Duodenal mucosa (tissue), 2 donors: ENCODE results near the gene MAGI2.
"Not testable (repeated sequence)": the region's sequence is repeated elsewhere in the genome, so short reads cannot be mapped to it uniquely, and the experiment has no call there.

ENCODE experiments used
- H3K27ac ChIP-seq: one replicate; pipeline ENCODE4 v1.7.0; 2013; ENCODE audit warnings: low read depth, low read length
- H3K27me3 ChIP-seq, 2 donors: one replicate each; pipeline ENCODE4 v1.7.0; 2013; ENCODE audit warnings: low read length in 2 of 2, control low read depth in 1 of 2; ENCODE audit not compliant: insufficient read depth in 2 of 2, control insufficient read depth in 1 of 2
- H3K36me3 ChIP-seq, 2 donors: one replicate each; pipeline ENCODE4 v1.7.0; 2013; ENCODE audit warnings: low read length in 2 of 2, control low read depth in 1 of 2; ENCODE audit not compliant: insufficient read depth in 2 of 2, control insufficient read depth in 1 of 2
- H3K4me1 ChIP-seq, 2 donors: one replicate each; pipeline ENCODE4 v1.7.0; 2013; ENCODE audit warnings: low read length in 2 of 2, control low read depth in 1 of 2; ENCODE audit not compliant: insufficient read depth in 2 of 2, control insufficient read depth in 1 of 2
- H3K4me3 ChIP-seq, 2 donors: one replicate each; pipeline ENCODE4 v1.7.0; 2013; ENCODE audit warnings: low read length in 2 of 2, low read depth in 1 of 2
- H3K9ac ChIP-seq, 2 donors: one replicate each; pipeline ENCODE4 v1.7.0; 2013; ENCODE audit warnings: low read length in 2 of 2, low read depth in 1 of 2
- H3K9me3 ChIP-seq, 2 donors: one replicate each; pipeline ENCODE4 v1.7.0; 2013; ENCODE audit warnings: low read length in 2 of 2, control low read depth in 1 of 2; ENCODE audit not compliant: control insufficient read depth in 1 of 2

Gene MAGI2

GRCh38 chr7:79452495-79453265 is 787 bp downstream of the MAGI2 start:
- Histone ChIP-seq H3K27ac (peak overlapping the region; percentile 81), H3K27me3 (peaks cover 15 to 21% of the 10 kb centered on the region in 2 donors)

DNA sequence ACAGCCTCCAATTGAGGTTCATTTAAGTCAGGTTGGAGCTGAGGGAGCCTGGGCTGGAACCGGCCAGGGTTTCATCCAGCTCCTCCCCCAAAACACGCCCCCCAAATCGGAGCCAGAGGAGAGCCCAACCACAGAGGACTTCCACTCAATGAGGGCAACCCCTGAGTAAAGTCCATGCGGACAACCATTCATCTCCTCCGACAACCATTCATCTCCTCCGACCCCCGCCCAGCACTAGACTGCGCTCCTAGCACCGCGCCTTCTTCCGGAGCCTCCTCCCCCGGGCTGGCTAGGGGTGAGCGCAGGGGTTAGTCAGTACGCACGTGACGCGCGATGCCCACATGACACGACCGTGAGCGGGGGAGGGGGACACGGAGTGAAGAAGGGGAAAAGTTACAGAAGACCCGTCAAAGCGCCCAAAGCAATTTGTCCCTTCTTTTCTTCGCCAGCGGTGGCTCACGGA is 1.4 kb downstream of the MAGI2 start:
- Histone ChIP-seq H3K4me1 (no peaks in the 10 kb centered on the region), H3K27ac (peak overlapping the region; percentile 46), H3K9me3 (no peaks in the 10 kb centered on the region), H3K27me3 (peaks cover 15 to 21% of the 10 kb centered on the region in 2 donors), H3K9ac (peak overlapping the region; percentile 32 to 49), H3K36me3 (no peaks in the 10 kb centered on the region), H3K4me3 (peak overlapping the region; percentile 63 to 65)

More at GRCh38 chr7:79452495-79453265, 787 bp downstream of the MAGI2 start:
- Histone ChIP-seq H3K9me3 (no peaks in the 10 kb centered on the region), H3K9ac (peak overlapping the region; percentile 32 to 49), H3K4me1 (no peaks in the 10 kb centered on the region), H3K36me3 (no peaks in the 10 kb centered on the region), H3K4me3 (peak overlapping the region; percentile 63 to 65)

- Histone ChIP-seq H3K9me3 (no peaks in the 10 kb centered on the region), H3K27me3 (peaks cover 15 to 21% of the 10 kb centered on the region in 2 donors), H3K27ac (peak overlapping the region; percentile 46), H3K9ac (no peak overlapping the region), H3K4me3 (peak overlapping the region; percentile 63 to 65), H3K4me1 (no peaks in the 10 kb centered on the region), H3K36me3 (no peaks in the 10 kb centered on the region)
These were observed 1.9 kb downstream of the MAGI2 start for GRCh38 chr7:79451580-79451979.

DNA sequence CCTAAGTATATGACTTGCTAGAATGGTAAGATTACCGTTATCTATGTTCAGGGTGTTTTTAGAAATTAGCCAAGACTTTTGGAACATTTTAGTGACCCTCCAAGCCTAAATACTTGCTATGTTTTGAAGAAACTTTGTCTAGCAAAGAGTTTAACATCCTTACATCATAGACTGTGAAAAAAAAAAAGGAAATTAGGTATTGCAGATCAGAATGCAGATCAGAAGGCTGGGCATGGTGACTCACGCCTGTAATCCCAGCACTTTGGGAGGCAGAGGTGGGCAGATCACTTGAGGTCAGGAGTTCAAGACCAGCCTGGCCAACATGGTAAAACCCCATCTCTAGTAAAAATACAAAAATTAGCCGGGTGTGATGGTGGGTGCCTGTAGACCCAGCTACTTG is 10.7 kb downstream of the MAGI2 start:
- not testable (repeated sequence) for H3K4me1 ChIP-seq, H3K4me3 ChIP-seq, H3K27ac ChIP-seq, H3K9ac ChIP-seq, H3K9me3 ChIP-seq, H3K27me3 ChIP-seq, H3K36me3 ChIP-seq

- Histone ChIP-seq H3K36me3 (no peaks in the 10 kb centered on the region), H3K27me3 (no peaks in the 10 kb centered on the region), H3K4me1 (no peaks in the 10 kb centered on the region), H3K9me3 (no peaks in the 10 kb centered on the region), H3K27ac (no peak overlapping the region), H3K9ac (no peak overlapping the region), H3K4me3 (no peak overlapping the region)
These were observed 17.1 kb downstream of the MAGI2 start for GRCh38 chr7:79436378-79436777.

- Histone ChIP-seq H3K9ac (no peak overlapping the region), H3K4me3 (no peak overlapping the region), H3K4me1 (no peaks in the 10 kb centered on the region), H3K9me3 (no peaks in the 10 kb centered on the region), H3K27ac (no peak overlapping the region), H3K27me3 (no peaks in the 10 kb centered on the region), H3K36me3 (no peaks in the 10 kb centered on the region)
These were observed 18.6 kb downstream of the MAGI2 start for GRCh38 chr7:79434867-79435266.

- H3K27ac ChIP-seq = no peak overlapping the region
- H3K9ac ChIP-seq = no peak overlapping the region
- H3K36me3 ChIP-seq = no peaks in the 10 kb centered on the region
These were observed 19.4 kb downstream of the MAGI2 start for GRCh38 chr7:79434098-79434497.

DNA sequence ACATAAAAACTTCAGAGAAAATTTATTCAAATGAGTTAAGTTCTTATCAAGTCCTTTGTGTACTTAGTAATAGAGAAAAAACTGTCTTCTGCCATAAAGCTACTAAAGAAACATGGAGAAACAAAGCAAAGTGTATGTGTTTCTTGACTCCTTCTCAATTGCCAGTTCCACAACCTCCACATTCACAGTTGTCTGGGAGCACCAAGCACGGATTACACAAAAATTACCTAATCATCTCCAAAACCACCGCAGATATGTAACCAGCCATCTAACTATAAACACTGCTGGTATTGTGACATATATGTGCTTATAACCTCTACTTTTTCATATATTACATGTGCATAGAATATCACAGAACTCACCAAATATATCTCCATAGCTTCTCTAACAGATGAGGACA is 23.1 kb downstream of the MAGI2 start:
- Histone ChIP-seq H3K36me3 (no peaks in the 10 kb centered on the region), H3K27me3 (no peaks in the 10 kb centered on the region), H3K27ac (no peak overlapping the region), H3K9me3 (no peaks in the 10 kb centered on the region), H3K4me3 (no peak overlapping the region), H3K9ac (no peak overlapping the region), H3K4me1 (no peaks in the 10 kb centered on the region)

More at GRCh38 chr7:79434098-79434497, 19.4 kb downstream of the MAGI2 start:
- H3K4me3 ChIP-seq = no peak overlapping the region
- no peaks in the 10 kb centered on the region for H3K4me1 ChIP-seq
- H3K9me3 ChIP-seq = no peaks in the 10 kb centered on the region
- H3K27me3 ChIP-seq = no peaks in the 10 kb centered on the region

- H3K27ac ChIP-seq = no peak overlapping the region
- H3K9me3 ChIP-seq = no peaks in the 10 kb centered on the region
- no peaks in the 10 kb centered on the region for H3K27me3 ChIP-seq
- no peaks in the 10 kb centered on the region for H3K4me1 ChIP-seq
- no peaks in the 10 kb centered on the region for H3K36me3 ChIP-seq
- H3K4me3 ChIP-seq = no peak overlapping the region
- no peak overlapping the region for H3K9ac ChIP-seq
These were observed 27.8 kb downstream of the MAGI2 start for GRCh38 chr7:79425665-79426064.

DNA sequence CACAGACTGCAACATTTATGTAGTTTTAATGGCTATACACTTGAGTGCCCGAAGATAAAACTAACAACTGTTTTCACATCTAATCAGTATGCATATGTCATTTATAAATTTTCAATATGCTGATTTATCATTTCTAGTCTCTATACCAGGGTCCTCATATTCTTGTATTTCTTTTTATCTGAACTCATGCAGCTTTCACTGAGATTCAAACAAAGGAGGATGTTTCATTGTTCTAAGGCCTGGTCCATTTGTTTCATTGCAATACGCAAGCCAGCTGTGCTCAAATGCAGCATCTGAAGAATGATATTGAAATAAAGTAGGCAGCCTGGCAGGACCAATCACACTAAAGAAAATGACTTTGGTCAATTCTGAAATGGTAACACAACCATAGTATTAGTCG is 31.7 kb downstream of the MAGI2 start:
- H3K36me3 ChIP-seq = no peaks in the 10 kb centered on the region
- no peak overlapping the region for H3K27ac ChIP-seq
- H3K4me3 ChIP-seq = no peak overlapping the region
- no peaks in the 10 kb centered on the region for H3K9me3 ChIP-seq
- no peak overlapping the region for H3K9ac ChIP-seq
- H3K27me3 ChIP-seq = no peaks in the 10 kb centered on the region
- H3K4me1 ChIP-seq = no peaks in the 10 kb centered on the region
